ENCODE data around the gene SLC25A11. TPM values are rescaled to one million over a fixed set of nuclear protein-coding genes. Genes with fewer than 3 reads are reported as not detected.
A peak's percentile ranks its signal among the peaks of the same experiment; 100 is the strongest.

Gene SLC25A11, protein sequence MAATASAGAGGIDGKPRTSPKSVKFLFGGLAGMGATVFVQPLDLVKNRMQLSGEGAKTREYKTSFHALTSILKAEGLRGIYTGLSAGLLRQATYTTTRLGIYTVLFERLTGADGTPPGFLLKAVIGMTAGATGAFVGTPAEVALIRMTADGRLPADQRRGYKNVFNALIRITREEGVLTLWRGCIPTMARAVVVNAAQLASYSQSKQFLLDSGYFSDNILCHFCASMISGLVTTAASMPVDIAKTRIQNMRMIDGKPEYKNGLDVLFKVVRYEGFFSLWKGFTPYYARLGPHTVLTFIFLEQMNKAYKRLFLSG
- total RNA-seq: 10 to 100 TPM; 34.8 to 65.8 TPM
- polyA plus RNA-seq: 10 to 100 TPM; 42.5 to 72.1 TPM
- long read RNA-seq, donor 1, transcript SLC25A11-201 (8 exons, 1,897 nt): major isoform, 39 of 171 reads
- long read RNA-seq, donor 1, partial matches to known transcripts: 125 of 171 reads
- long read RNA-seq, donor 1, other reads (novel, unspliced or antisense): 5 of 171 reads
- long read RNA-seq, donor 2, transcript SLC25A11-201 (8 exons, 1,897 nt): major isoform, 6 of 7 reads
- long read RNA-seq, donor 2, partial matches to known transcripts: 0 of 7 reads
- long read RNA-seq, donor 2, other reads (novel, unspliced or antisense): 0 of 7 reads
- long read RNA-seq, donor 3, transcript SLC25A11-201 (8 exons, 1,897 nt): major isoform, 16 of 34 reads
- long read RNA-seq, donor 3, partial matches to known transcripts: 17 of 34 reads
- long read RNA-seq, donor 3, other reads (novel, unspliced or antisense): 0 of 34 reads
- long read RNA-seq, donor 4, transcript SLC25A11-201 (8 exons, 1,897 nt): major isoform, 12 of 16 reads
- long read RNA-seq, donor 4, partial matches to known transcripts: 0 of 16 reads
- long read RNA-seq, donor 4, other reads (novel, unspliced or antisense): 0 of 16 reads
- long read RNA-seq, donor 5, transcript SLC25A11-201 (8 exons, 1,897 nt): major isoform, 40 of 48 reads
- long read RNA-seq, donor 5, transcript SLC25A11-204 (6 exons, 2,176 nt): minor isoform, 5 of 48 reads
- long read RNA-seq, donor 5, partial matches to known transcripts: 0 of 48 reads
- long read RNA-seq, donor 5, other reads (novel, unspliced or antisense): 0 of 48 reads

DNA sequence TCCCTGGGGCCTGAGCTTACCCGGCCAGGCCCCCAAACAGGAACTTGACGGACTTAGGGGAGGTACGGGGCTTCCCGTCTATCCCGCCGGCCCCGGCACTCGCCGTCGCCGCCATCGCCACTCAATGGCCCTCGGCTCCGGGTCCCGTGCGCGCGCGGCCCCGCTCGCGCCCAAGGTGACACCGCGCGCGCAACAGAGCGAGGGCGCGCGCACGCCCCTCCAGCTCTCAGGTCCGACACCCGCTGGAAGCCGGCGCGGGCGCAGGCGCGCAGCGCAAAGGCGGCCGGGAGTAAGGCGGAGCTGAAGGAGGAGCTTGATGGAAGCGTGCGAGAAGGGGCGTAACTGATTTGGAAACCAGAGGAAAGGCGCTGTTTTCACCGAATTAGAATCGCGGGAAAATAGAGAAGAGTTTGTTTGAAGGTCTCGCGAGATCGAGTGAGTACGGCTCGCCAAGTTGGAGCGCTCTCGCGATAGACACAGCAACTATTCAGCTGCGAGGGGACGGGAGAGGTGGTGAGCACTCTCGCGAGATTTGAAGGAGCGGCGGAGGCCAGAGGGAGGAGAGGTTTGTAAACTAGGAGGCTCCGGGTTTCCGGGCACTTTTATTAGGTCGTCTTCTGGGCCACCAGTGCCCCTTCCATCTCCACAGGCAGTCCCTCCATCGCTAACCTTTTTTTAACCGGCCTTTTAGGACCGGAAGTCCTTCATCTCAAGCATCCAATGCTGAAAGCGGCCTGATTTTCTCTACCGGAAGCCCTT lies at the start of gene SLC25A11, which contains the start of gene RNF167:
SLC25A11 (minus strand) TSS at position 251 of the 759 bp plus-strand sequence; CDS start at position 115, 136 bp downstream.
RNF167 (plus strand) TSS at position 473 of the 759 bp plus-strand sequence. CDS start 642 bp downstream, outside the sequence.
- H3K27me3 ChIP-seq (ENCODE audit: control insufficient read depth in 3 of 3, insufficient read depth in 3 of 3, low read length in 2 of 3): no peaks in the 10 kb centered on the region
- peaks cover 5 to 29% (median 26%) of the 10 kb centered on the region in 4 donors for H3K36me3 ChIP-seq (ENCODE audit: control insufficient read depth in 4 of 4, insufficient read depth in 4 of 4, low read length in 4 of 4)
- H3K4me1 ChIP-seq (ENCODE audit: control insufficient read depth in 5 of 5, insufficient read depth in 5 of 5, low read length in 5 of 5): peaks cover 0 to 27% (median 13%) of the 10 kb centered on the region in 5 donors

DNA sequence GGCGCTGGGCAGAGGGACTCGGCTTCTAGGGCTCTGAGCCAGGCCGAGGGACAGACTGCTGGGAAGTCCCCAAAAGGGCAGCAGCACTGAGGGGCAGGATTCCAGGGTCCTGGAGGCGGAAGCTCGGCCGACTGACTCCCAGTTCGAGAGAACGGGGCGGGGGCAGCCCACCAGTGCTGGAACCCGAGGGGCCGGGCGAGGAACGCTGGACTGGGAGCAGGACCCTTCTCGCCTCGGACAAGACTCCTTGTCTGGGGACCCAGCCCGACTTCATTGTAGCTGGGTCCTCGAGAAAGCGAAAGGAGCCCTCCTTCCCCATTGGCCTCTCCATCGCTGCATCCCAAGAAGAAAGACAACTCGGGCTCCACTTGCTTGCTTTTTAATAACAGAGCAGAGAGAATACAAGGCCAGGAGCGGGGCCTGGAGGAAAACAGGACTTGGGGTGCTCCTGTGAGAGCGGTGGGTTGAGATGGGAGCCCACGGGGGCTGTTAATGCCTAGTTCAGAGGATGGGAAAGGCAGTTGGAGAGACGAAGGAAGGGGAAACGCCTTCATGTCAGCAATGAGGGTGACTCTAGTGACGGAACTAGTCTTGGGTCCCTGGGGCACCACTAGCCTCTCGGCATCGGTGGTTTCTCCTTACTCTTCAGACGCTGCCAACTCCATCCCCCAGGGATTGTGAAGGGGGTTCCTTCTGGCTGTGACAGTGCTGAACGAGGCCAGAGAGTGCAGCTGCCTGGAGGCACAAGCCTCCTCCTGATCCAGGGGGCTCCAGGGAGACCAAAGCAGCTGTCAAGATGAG lies 48.1 kb upstream of the SLC25A11 start:
- Histone ChIP-seq H3K9ac (ENCODE audit: insufficient read depth in 1 of 2, low read length in 2 of 2) (peak overlapping the region; percentile 42 to 79), H3K27me3 (ENCODE audit: control insufficient read depth in 3 of 3, insufficient read depth in 3 of 3, low read length in 2 of 3) (no peaks in the 10 kb centered on the region), H3K4me3 (peak overlapping the region; percentile 87), H3K4me1 (ENCODE audit: control insufficient read depth in 5 of 5, insufficient read depth in 5 of 5, low read length in 5 of 5) (peaks cover 8 to 22% (median 14%) of the 10 kb centered on the region in 5 donors), H3K36me3 (ENCODE audit: control insufficient read depth in 4 of 4, insufficient read depth in 4 of 4, low read length in 4 of 4) (peaks cover 0 to under 1% (median 0%) of the 10 kb centered on the region in 4 donors), H3K27ac (ENCODE audit: low read depth in 1 of 2, low read length in 1 of 2) (peak overlapping the region; percentile 91 to 96), H3K9me3 (ENCODE audit: control insufficient read depth in 4 of 4, insufficient read depth in 3 of 4, low read length in 3 of 4) (no peaks in the 10 kb centered on the region)
- TF ChIP-seq, protein P1, sequence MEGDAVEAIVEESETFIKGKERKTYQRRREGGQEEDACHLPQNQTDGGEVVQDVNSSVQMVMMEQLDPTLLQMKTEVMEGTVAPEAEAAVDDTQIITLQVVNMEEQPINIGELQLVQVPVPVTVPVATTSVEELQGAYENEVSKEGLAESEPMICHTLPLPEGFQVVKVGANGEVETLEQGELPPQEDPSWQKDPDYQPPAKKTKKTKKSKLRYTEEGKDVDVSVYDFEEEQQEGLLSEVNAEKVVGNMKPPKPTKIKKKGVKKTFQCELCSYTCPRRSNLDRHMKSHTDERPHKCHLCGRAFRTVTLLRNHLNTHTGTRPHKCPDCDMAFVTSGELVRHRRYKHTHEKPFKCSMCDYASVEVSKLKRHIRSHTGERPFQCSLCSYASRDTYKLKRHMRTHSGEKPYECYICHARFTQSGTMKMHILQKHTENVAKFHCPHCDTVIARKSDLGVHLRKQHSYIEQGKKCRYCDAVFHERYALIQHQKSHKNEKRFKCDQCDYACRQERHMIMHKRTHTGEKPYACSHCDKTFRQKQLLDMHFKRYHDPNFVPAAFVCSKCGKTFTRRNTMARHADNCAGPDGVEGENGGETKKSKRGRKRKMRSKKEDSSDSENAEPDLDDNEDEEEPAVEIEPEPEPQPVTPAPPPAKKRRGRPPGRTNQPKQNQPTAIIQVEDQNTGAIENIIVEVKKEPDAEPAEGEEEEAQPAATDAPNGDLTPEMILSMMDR (IDR thresholded peaks at IDR 0.05; ENCODE audit: control extremely low read depth, extremely low read depth): no peak
- ATAC-seq (ENCODE audit: insufficient read depth, low FRiP score) (no peak), DNase-seq (peak in 1 of 3 donors; percentile 33)
- 2 to 3% methylated on average over 30 of the region's 30 CpGs for WGBS, 2 donors

More for the DNA sequence above, at the start of gene SLC25A11, which contains the start of gene RNF167:
- H3K27ac ChIP-seq (ENCODE audit: low read depth in 1 of 2, low read length in 1 of 2): peak within 1 kb of the TSS; percentile 90 to 94
- WGBS, 2 donors: 0% methylated on average over 72 of the region's 72 CpGs
- peak within 1 kb of the TSS; percentile 73 to 86 for H3K9ac ChIP-seq (ENCODE audit: insufficient read depth in 1 of 2, low read length in 2 of 2)
- DNase-seq (peak; percentile 98 to 100 (median 100)), ATAC-seq (ENCODE audit: insufficient read depth, low FRiP score) (peak; percentile 91)
- H3K4me3 ChIP-seq: peak within 1 kb of the TSS; percentile 77
- TF ChIP-seq, protein P1 (IDR thresholded peaks at IDR 0.05; ENCODE audit: control extremely low read depth, extremely low read depth): no peak
- H3K9me3 ChIP-seq (ENCODE audit: control insufficient read depth in 4 of 4, insufficient read depth in 3 of 4, low read length in 3 of 4): no peaks in the 10 kb centered on the region

Measured in lung (tissue), 16 donors.